Measurements from ENCODE around the gene ZC3H7B.
"Not testable (repeated sequence)": the region's sequence is repeated elsewhere in the genome, so short reads cannot be mapped to it uniquely, and the experiment has no call there.

ZC3H7B gene

DNA sequence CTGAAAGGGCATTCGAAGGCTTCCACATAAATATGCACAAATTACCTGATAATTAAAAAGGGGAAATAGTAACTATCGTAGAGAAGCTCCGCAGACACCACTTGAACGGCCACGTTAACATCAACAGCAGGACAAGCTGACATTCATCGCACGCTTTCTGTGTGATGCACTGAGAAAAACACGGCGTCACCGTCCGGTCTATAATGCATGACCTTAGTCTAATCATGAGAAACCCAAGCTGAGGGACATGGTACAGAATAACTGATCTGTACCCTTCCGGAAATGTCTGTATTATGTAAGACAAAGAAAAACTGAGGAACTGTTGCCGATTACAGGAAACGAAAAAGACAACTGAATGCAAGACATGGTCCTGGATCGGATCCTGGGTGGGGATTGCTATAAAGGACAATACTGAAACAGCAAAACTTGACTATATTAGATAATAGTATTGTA is 14.7 kb upstream of the ZC3H7B start:
- DNase-seq (ENCODE audit: low read depth): no peak

DNA sequence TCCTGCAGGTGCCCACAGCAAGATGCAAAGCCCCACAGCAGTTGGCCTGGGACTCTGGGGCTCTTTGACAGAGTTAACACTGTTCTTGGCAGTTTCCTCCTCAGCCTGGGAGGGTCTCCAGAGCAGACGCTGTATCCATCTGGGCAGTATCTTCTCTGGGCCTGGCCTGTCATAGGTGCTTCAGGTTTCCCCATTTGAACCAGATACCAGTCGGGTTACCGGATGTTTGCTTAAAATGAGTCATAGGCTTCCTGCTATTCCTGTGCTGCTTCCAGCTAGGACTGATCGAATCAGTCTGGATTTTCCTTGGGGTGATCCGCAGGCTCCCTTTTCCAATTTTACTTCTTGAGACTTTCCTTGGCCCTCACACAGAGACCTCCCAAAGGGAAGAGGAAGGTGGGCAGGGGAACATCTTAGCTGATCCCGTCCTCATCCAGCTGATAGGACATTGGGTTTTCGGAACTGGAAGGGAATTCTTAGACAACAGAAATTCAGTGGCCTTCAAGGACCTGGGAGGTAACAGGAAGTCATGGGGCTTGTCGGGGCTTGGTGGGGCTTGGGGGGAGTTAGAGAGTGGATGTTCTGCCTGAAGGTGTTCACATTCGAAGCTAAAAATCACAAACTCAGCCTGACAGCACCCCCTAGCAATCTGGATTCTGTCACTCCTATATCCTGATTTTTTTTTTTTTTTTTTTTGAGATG is 12.9 kb upstream of the ZC3H7B start:
- DNase-seq (ENCODE audit: low read depth): no peak

GRCh38 chr22:41289671-41290070 is 11.7 kb upstream of the ZC3H7B start:
- no peak for DNase-seq (ENCODE audit: low read depth)

- DNase-seq (ENCODE audit: low read depth): peak; percentile 76
Observed at GRCh38 chr22:41290262-41291221, 10.8 kb upstream of the ZC3H7B start.

- DNase-seq (ENCODE audit: low read depth): not testable (repeated sequence)
Observed at GRCh38 chr22:41294816-41295215, 6.5 kb upstream of the ZC3H7B start.

- no peak for DNase-seq (ENCODE audit: low read depth)
Observed at GRCh38 chr22:41296826-41297667, 4.3 kb upstream of the ZC3H7B start.

- no peak for DNase-seq (ENCODE audit: low read depth)
Observed at GRCh38 chr22:41300661-41301060, 664 bp upstream of the ZC3H7B start.

- no peak for DNase-seq (ENCODE audit: low read depth)
Observed at GRCh38 chr22:41302021-41302767, 869 bp downstream of the ZC3H7B start.

GRCh38 chr22:41302811-41303210 is 1.5 kb downstream of the ZC3H7B start:
- no peak for DNase-seq (ENCODE audit: low read depth)

DNA sequence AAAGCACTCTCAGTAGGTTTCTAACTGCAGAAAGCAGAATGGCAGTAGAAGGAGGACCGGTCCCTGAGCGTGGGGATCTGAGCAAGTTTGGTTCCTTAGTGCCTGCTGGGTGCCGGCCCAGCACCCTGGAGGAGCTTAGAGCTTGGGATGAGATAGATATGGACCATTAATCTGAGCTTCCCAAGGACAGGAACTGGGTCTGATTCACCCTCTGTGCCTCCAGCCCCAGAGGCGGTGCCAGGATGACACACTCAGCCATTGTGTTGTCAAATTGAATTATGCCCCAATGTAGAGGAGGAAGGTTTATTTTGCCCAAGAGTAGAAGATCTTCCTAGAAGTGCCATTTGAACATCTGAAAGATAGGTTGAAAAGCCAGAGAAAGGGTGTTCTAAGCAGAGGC is 4.3 kb downstream of the ZC3H7B start:
- DNase-seq (ENCODE audit: low read depth): no peak

DNA sequence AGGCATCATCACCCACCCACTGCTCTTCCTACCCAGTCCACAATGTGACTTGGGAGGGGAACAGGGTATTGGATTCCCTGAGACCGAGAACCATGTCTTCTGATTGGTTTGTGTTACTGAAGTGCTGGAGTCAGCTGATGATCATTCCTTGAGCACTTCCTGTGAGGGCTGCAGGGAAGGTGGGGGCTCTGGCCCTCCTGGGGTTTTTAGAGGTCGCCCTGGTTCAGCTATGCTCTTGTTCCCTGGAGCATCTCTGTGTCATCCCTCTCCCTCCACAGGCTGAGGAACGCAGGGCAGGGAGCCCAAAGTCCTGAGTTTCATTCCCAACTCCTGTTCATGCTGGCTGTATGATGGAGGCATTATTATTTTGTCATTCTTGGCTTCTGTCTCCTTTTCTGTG is 6.7 kb downstream of the ZC3H7B start:
- DNase-seq (ENCODE audit: low read depth): no peak

GRCh38 chr22:41308544-41308947 is 7.2 kb downstream of the ZC3H7B start:
- DNase-seq (ENCODE audit: low read depth): no peak

DNA sequence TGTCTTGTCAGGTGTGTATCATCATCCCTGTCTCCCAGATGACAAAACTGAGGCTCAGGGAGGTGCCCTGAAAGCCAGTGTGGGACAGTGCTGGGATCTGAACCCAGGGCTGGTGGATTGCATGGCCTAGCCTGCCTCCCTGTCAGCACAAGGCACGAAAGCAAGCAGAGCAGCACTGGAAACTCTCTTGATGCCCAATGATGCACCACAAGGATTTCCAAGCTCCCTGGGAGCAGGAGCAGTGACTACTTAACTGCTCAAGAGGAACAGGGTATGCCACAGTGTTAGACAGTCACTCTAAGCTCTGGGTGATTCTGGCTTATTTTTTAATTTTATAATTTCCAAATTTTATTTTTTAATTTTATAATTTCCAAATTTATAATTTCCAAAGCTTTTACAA is 9.0 kb downstream of the ZC3H7B start:
- DNase-seq (ENCODE audit: low read depth): no peak

- no peak for DNase-seq (ENCODE audit: low read depth)
Observed at GRCh38 chr22:41311487-41311886, 10.2 kb downstream of the ZC3H7B start.

DNA sequence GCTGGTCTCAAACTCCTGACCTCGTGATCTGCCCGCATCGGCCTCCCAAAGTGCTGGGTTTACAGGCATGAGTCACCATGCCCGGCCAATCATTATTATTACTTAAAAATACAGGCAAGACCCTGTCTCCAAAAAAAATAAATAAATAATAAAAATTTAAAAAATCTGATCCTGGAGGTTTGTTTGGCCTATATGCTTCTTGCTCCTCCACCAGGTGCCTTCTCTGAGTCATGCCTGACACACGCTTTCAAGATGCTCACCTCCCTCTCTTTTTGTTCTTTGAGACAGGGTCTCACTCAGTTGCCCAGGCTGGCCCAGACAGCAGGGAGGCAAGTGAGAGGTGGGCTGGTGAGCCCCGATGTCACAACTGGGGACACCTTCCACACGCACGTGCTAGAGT is 13.5 kb downstream of the ZC3H7B start:
- DNase-seq (ENCODE audit: low read depth): no peak

- DNase-seq (ENCODE audit: low read depth): no peak
Observed at GRCh38 chr22:41315586-41315985, 14.3 kb downstream of the ZC3H7B start.

GRCh38 chr22:41320416-41321240 is 19.3 kb downstream of the ZC3H7B start:
- no peak for DNase-seq (ENCODE audit: low read depth)

DNA sequence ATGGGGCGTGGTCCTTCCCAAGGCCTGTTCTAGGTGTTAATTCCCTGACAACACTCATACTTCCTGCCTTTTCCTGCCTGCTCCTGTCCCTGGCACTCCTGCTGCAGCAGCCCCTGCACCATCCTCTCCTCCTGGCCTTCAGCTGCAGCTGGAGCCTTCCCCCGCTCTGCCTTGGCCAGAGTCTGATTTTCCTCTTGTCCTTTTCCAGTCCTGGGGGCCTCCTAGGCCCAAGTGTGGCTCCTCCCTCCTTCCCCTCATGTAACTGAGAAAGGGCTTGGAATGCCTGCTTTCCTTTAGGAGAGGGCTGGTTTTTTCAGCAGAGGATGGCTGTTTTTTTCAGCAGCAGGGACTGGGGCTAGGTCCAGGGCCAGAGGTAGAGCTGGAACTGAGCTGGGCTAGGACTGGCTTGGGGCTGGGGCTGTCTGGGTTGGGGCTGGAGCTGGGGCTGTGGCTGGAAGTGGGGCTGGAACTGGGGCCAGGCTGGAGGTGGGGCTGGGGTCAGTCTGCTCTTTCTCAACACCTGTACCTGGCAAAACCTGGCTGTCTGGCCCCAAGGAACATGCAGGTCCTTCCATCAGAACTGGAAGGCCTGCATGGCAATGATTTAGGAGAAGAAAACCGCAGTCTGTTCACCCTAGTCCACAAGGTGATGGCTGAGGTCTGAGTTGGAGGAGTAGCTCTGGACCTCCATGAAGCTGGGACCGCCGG is 23.6 kb downstream of the ZC3H7B start:
- no peak for DNase-seq (ENCODE audit: low read depth)

DNA sequence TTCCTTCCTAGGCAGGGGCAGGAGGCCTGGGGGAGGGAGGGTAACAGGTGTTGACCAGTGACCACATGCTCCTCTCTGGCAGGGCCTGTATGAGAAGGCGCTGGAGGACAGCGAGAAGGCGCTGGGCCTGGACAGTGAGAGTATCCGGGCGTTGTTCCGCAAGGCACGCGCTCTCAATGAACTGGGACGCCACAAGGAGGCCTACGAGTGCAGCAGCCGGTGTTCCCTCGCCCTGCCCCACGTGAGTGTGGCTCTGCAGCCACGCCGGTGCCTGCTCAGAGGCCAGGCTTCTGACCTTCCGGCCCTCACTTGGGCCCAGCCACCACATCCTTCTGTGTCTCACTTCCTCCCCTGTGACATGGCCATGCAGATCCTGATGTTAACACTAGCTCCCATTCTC is 25.8 kb downstream of the ZC3H7B start:
- DNase-seq (ENCODE audit: low read depth): no peak

DNA sequence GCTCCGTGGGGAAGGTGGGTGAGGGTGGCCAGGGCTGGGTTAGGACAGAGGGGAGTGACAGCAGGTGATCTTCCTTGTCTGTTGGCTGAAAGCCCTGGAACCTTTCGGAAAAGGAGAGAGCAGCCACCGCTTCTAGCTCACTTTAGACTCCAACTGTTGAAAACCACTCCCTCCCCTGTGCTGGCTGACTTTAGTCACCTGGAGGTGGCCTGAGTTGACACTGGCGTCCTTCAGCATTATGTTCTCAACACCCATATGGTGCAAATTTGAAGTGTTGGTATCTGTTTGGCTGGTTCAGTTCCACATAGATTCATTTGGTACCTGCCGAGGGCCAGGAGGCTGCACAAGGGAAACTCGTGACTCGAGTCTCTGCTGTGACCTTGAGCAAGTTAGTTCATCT is 28.8 kb downstream of the ZC3H7B start:
- no peak for DNase-seq (ENCODE audit: low read depth)
